ENCODE measurements around the gene ZNF460. TPM values are rescaled to one million over a fixed set of nuclear protein-coding genes. Genes with fewer than 3 reads are reported as not detected.

The ZNF460 gene
- total RNA-seq, 1 donor from 2014 or later: 122 TPM

GRCh38 chr19:57327993-57328392 lies 47.7 kb downstream of the ZNF460 start:
- no peak for DNase-seq (ENCODE audit: low read depth)
- Histone ChIP-seq H3K27me3 (ENCODE audit: control insufficient read depth, insufficient read depth, low read length) (no peaks in the 10 kb centered on the region), H3K36me3 (ENCODE audit: control insufficient read depth, insufficient read depth, low read length) (peaks cover 9% of the 10 kb centered on the region), H3K4me3 (ENCODE audit: low read depth, low read length) (no peak overlapping the region)
- no peak for TF ChIP-seq CTCF (IDR thresholded peaks at IDR 0.05; ENCODE audit: insufficient read depth, low read length, poor library complexity, severe bottlenecking)

- no peak for DNase-seq (ENCODE audit: low read depth)
- no peak for TF ChIP-seq CTCF (IDR thresholded peaks at IDR 0.05; ENCODE audit: insufficient read depth, low read length, poor library complexity, severe bottlenecking)
- H3K36me3 ChIP-seq (ENCODE audit: control insufficient read depth, insufficient read depth, low read length): no peaks in the 10 kb centered on the region
- H3K27me3 ChIP-seq (ENCODE audit: control insufficient read depth, insufficient read depth, low read length): no peaks in the 10 kb centered on the region
- no peak overlapping the region for H3K4me3 ChIP-seq (ENCODE audit: low read depth, low read length)
Observed at GRCh38 chr19:57334191-57334590, 53.9 kb downstream of the ZNF460 start.

GRCh38 chr19:57338877-57339276 lies 58.6 kb downstream of the ZNF460 start:
- no peak for DNase-seq (ENCODE audit: low read depth)
- Histone ChIP-seq H3K4me3 (ENCODE audit: low read depth, low read length) (no peak overlapping the region), H3K27me3 (ENCODE audit: control insufficient read depth, insufficient read depth, low read length) (no peaks in the 10 kb centered on the region), H3K36me3 (ENCODE audit: control insufficient read depth, insufficient read depth, low read length) (no peaks in the 10 kb centered on the region)
- TF ChIP-seq CTCF (IDR thresholded peaks at IDR 0.05; ENCODE audit: insufficient read depth, low read length, poor library complexity, severe bottlenecking): no peak

DNA sequence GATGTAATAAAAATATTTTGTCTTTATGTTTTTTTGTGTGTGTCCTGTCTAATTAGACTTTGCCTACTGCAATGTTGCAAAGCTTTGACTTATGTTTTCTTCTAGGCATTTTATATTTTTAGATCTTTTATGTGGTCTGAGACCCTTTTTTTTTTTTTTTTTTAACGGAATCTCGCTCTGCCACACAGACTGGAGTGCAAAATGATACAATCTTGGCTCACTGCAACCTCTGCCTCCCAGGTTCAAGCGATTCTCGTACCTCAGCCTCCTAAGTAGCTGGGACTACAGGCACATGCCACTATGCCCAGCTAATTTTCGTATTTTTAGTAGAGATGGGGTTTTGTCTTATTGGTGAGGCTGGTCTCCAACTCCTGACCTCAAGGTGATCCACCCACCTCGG lies 62.3 kb downstream of the ZNF460 start:
- no peak for TF ChIP-seq CTCF (IDR thresholded peaks at IDR 0.05; ENCODE audit: insufficient read depth, low read length, poor library complexity, severe bottlenecking)
- no peak for DNase-seq (ENCODE audit: low read depth)
- H3K27me3 ChIP-seq (ENCODE audit: control insufficient read depth, insufficient read depth, low read length): no peaks in the 10 kb centered on the region

More for the DNA sequence above, 62.3 kb downstream of the ZNF460 start:
- no peaks in the 10 kb centered on the region for H3K36me3 ChIP-seq (ENCODE audit: control insufficient read depth, insufficient read depth, low read length)
- no peak overlapping the region for H3K4me3 ChIP-seq (ENCODE audit: low read depth, low read length)

Other genes with a start within 250 kb of the ZNF460 start
- gene USP29, start 160.5 kb upstream of the ZNF460 start, total RNA-seq: not detected in 2 replicates
- not detected in 2 replicates for gene ZIM3, start 135.3 kb upstream of the ZNF460 start, total RNA-seq
- not detected in 2 replicates for gene DUXA, start 113.0 kb upstream of the ZNF460 start, total RNA-seq
- 44.3 and 59.1 TPM in 2 replicates for gene ZNF264, start 89.0 kb upstream of the ZNF460 start, total RNA-seq
- 1.0 and 4.4 TPM in 2 replicates for gene AURKC, start 49.5 kb upstream of the ZNF460 start, total RNA-seq
- gene ZNF805, start 39.9 kb upstream of the ZNF460 start, total RNA-seq: 18.7 and 19.2 TPM in 2 replicates
- 9.8 and 12.4 TPM in 2 replicates for gene ZNF543, start 40.0 kb downstream of the ZNF460 start, total RNA-seq
- gene ZNF304, start 70.8 kb downstream of the ZNF460 start, total RNA-seq: 8.0 and 8.3 TPM in 2 replicates
- gene TRAPPC2B, start 83.1 kb downstream of the ZNF460 start, total RNA-seq: 16.4 and 28.7 TPM in 2 replicates
- gene ZNF547, start 83.1 kb downstream of the ZNF460 start, total RNA-seq: 1.7 and 6.0 TPM in 2 replicates
- 12.4 and 13.1 TPM in 2 replicates for gene ZNF548, start 109.4 kb downstream of the ZNF460 start, total RNA-seq
- gene ZNF17, start 130.7 kb downstream of the ZNF460 start, total RNA-seq: 4.5 and 6.3 TPM in 2 replicates
- 10.4 and 14.3 TPM in 2 replicates for gene ZNF749, start 154.8 kb downstream of the ZNF460 start, total RNA-seq
- 0.41 and 0.54 TPM in 2 replicates for gene VN1R1, start 176.7 kb downstream of the ZNF460 start, total RNA-seq
- 9.2 and 10.0 TPM in 2 replicates for gene ZNF772, start 197.1 kb downstream of the ZNF460 start, total RNA-seq
- 11.4 and 16.8 TPM in 2 replicates for gene ZNF419, start 207.3 kb downstream of the ZNF460 start, total RNA-seq
- 7.9 and 11.2 TPM in 2 replicates for gene ZNF773, start 219.5 kb downstream of the ZNF460 start, total RNA-seq
- gene ZNF549, start 246.9 kb downstream of the ZNF460 start, total RNA-seq: 4.8 and 5.1 TPM in 2 replicates

Measured in kidney epithelial cell (primary cell).